AG20443 (cell line): ENCODE results near the gene UGT3A1.

Experiments used
- DNase-seq: peaks from one replicate; pipeline ENCODE4 v3.0.0; 2012; ENCODE audit warnings: low spot score, mixed read lengths

Gene UGT3A1

GRCh38 chr5:35904443-35905132 lies 86.6 kb downstream of the UGT3A1 start:
- DNase-seq: no peak

GRCh38 chr5:35903631-35904203 lies 87.5 kb downstream of the UGT3A1 start:
- DNase-seq: no peak

GRCh38 chr5:35902046-35902672 lies 89.0 kb downstream of the UGT3A1 start:
- no peak for DNase-seq
